A673 (cell line): ENCODE measurements around the gene CCDC197.

Experiments
- EZH2 ChIP-seq: fragments of 200-600 bp; sonication (generic); IDR thresholded peaks from 2 replicates; pipeline ENCODE4 v1.6.1; 2017; ENCODE audit warnings: borderline replicate concordance, low read depth, mild to moderate bottlenecking, mixed read lengths, antibody characterized with exemption, low read length; ENCODE audit not compliant: poor library complexity, severe bottlenecking
- TF ChIP-seq, protein P1 (sequence below): fragments of 300-800, 200-600 bp; sonication (generic); conservative IDR thresholded peaks from 2 replicates; pipeline ENCODE4 v1.5.1; 2017; ENCODE audit warnings: low read depth, mild to moderate bottlenecking, antibody characterized with exemption, low read length, moderate library complexity, mixed read lengths

DNA sequence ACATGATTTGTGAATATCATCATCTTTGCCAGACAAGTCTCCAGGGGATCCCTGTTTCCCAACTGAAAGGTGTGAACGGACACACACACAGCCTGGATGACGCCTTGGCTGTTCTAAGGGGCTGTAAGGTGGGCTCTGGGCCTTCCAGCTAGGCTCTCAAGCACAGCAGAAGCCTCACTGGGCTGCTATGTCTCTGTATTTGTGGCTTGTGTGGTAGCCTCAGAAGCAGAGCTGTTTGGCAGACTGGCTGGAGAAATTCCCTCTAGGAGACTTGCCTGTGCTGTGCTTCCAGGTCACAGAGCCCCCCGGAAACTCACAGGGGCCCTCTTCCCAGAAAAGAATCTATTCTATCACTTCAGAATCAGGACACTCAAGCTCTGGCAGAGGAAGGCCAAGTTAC is 50.5 kb downstream of the CCDC197 start:
- TF ChIP-seq EZH2 = no peak
- TF ChIP-seq, protein P1, sequence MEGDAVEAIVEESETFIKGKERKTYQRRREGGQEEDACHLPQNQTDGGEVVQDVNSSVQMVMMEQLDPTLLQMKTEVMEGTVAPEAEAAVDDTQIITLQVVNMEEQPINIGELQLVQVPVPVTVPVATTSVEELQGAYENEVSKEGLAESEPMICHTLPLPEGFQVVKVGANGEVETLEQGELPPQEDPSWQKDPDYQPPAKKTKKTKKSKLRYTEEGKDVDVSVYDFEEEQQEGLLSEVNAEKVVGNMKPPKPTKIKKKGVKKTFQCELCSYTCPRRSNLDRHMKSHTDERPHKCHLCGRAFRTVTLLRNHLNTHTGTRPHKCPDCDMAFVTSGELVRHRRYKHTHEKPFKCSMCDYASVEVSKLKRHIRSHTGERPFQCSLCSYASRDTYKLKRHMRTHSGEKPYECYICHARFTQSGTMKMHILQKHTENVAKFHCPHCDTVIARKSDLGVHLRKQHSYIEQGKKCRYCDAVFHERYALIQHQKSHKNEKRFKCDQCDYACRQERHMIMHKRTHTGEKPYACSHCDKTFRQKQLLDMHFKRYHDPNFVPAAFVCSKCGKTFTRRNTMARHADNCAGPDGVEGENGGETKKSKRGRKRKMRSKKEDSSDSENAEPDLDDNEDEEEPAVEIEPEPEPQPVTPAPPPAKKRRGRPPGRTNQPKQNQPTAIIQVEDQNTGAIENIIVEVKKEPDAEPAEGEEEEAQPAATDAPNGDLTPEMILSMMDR = no peak
